ENCODE measurements around the gene HMGN1.

HMGN1 gene

DNA sequence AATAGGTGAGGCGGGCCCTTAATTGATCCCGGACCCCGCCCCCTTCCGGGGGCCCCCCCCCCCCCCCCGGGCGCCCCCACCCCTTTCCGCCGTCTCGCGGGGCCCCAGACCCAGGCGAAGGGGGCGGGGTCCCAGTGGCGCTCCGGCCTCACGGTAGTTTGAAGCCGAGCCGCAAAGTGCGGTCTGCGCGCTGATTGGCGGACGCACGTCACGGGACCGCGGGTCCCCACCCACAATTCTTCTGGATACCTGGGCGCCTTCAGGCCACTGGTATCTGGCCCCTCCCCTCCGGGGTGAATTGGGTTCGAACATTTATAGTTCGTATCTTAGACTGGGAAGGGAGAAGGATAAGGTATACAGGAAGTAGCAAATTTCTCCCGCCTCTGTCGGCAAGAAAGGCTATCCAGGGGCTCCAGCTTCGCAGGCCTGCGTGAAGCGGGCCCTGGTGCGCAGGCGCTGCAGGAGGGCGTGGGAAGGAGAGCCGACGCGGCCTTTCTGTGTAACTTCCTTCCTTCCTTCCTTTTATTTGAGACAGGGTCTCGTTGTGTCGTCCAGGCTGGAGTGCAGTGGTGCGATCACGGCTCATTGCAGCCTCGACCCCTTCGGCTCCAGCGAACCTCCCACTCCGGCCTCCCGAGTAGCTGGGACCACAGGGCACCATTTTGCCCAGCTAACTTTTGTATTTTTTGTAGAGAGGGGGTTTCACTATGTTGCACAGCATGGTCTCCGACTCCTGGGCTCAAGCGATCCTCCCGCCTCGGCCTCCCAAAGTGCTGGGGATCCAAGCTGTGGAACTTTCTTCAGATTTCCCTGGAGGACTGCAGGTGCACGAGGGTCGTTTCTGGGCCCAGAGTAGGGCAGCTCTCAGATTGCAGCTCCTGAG, 564 bp upstream of the HMGN1 start:
- Histone ChIP-seq H3K27me3 (ENCODE audit: control insufficient read depth in 1 of 2, insufficient read depth in 2 of 2, low read length in 2 of 2) (no peaks in the 10 kb centered on the region), H3K9me3 (ENCODE audit: control insufficient read depth in 1 of 2, low read length in 2 of 2) (no peaks in the 10 kb centered on the region), H3K9ac (ENCODE audit: low read depth in 1 of 2, low read length in 2 of 2) (peak overlapping the region; percentile 73 to 88), H3K27ac (ENCODE audit: low read depth, low read length) (peak overlapping the region; percentile 88), H3K36me3 (ENCODE audit: control insufficient read depth in 1 of 2, insufficient read depth in 2 of 2, low read length in 2 of 2) (peaks cover 3 to 16% of the 10 kb centered on the region in 2 donors), H3K4me3 (ENCODE audit: low read depth in 1 of 2, low read length in 2 of 2) (peak overlapping the region; percentile 75 to 83), H3K4me1 (ENCODE audit: control insufficient read depth in 1 of 2, insufficient read depth in 2 of 2, low read length in 2 of 2) (peaks cover 23 to 33% of the 10 kb centered on the region in 2 donors)

- Histone ChIP-seq H3K27ac (ENCODE audit: low read depth, low read length) (peak overlapping the region; percentile 91), H3K4me3 (ENCODE audit: low read depth in 1 of 2, low read length in 2 of 2) (peak overlapping the region; percentile 92 to 94), H3K27me3 (ENCODE audit: control insufficient read depth in 1 of 2, insufficient read depth in 2 of 2, low read length in 2 of 2) (no peaks in the 10 kb centered on the region), H3K9ac (ENCODE audit: low read depth in 1 of 2, low read length in 2 of 2) (peak overlapping the region; percentile 43 to 79), H3K4me1 (ENCODE audit: control insufficient read depth in 1 of 2, insufficient read depth in 2 of 2, low read length in 2 of 2) (peaks cover 23 to 33% of the 10 kb centered on the region in 2 donors), H3K9me3 (ENCODE audit: control insufficient read depth in 1 of 2, low read length in 2 of 2) (no peaks in the 10 kb centered on the region), H3K36me3 (ENCODE audit: control insufficient read depth in 1 of 2, insufficient read depth in 2 of 2, low read length in 2 of 2) (peaks cover 11 to 27% of the 10 kb centered on the region in 2 donors)
Observed at GRCh38 chr21:39348040-39348354, 891 bp downstream of the HMGN1 start.

GRCh38 chr21:39347537-39347936, 1.4 kb downstream of the HMGN1 start:
- Histone ChIP-seq H3K27me3 (ENCODE audit: control insufficient read depth in 1 of 2, insufficient read depth in 2 of 2, low read length in 2 of 2) (no peaks in the 10 kb centered on the region), H3K36me3 (ENCODE audit: control insufficient read depth in 1 of 2, insufficient read depth in 2 of 2, low read length in 2 of 2) (peaks cover 11 to 29% of the 10 kb centered on the region in 2 donors), H3K4me3 (ENCODE audit: low read depth in 1 of 2, low read length in 2 of 2) (peak overlapping the region; percentile 92 to 94), H3K9ac (ENCODE audit: low read depth in 1 of 2, low read length in 2 of 2) (peak overlapping the region; percentile 43 to 79), H3K4me1 (ENCODE audit: control insufficient read depth in 1 of 2, insufficient read depth in 2 of 2, low read length in 2 of 2) (peaks cover 23 to 33% of the 10 kb centered on the region in 2 donors), H3K27ac (ENCODE audit: low read depth, low read length) (no peak overlapping the region), H3K9me3 (ENCODE audit: control insufficient read depth in 1 of 2, low read length in 2 of 2) (no peaks in the 10 kb centered on the region)

GRCh38 chr21:39346671-39347331, 2.1 kb downstream of the HMGN1 start:
- H3K9ac ChIP-seq (ENCODE audit: low read depth in 1 of 2, low read length in 2 of 2), result peak overlapping the region; percentile 29 to 51
- peak overlapping the region; percentile 33 to 92 for H3K4me3 ChIP-seq (ENCODE audit: low read depth in 1 of 2, low read length in 2 of 2)
- no peak overlapping the region for H3K27ac ChIP-seq (ENCODE audit: low read depth, low read length)
- no peaks in the 10 kb centered on the region for H3K27me3 ChIP-seq (ENCODE audit: control insufficient read depth in 1 of 2, insufficient read depth in 2 of 2, low read length in 2 of 2)
- peaks cover 11 to 33% of the 10 kb centered on the region in 2 donors for H3K36me3 ChIP-seq (ENCODE audit: control insufficient read depth in 1 of 2, insufficient read depth in 2 of 2, low read length in 2 of 2)
- peaks cover 23 to 33% of the 10 kb centered on the region in 2 donors for H3K4me1 ChIP-seq (ENCODE audit: control insufficient read depth in 1 of 2, insufficient read depth in 2 of 2, low read length in 2 of 2)
- no peaks in the 10 kb centered on the region for H3K9me3 ChIP-seq (ENCODE audit: control insufficient read depth in 1 of 2, low read length in 2 of 2)

DNA sequence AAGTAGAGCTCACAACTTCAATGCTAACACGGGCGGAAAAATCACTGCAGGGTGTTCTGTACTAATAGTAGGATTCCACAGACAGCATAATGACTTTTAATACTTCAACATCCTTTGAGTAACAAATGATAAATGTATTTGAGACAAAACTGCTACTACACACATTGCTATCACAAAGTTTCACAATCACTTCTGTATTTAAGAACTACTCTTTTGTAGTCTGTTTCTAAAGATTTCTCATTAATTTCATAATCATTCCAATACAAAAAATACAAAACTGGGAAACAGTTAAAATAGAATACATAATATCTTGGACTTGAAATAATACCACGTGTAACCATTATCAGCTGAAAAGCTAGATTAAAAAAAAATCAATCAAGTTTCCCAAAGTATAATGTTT, 2.7 kb downstream of the HMGN1 start:
- Histone ChIP-seq H3K27me3 (ENCODE audit: control insufficient read depth in 1 of 2, insufficient read depth in 2 of 2, low read length in 2 of 2) (no peaks in the 10 kb centered on the region), H3K9me3 (ENCODE audit: control insufficient read depth in 1 of 2, low read length in 2 of 2) (no peaks in the 10 kb centered on the region), H3K4me3 (ENCODE audit: low read depth in 1 of 2, low read length in 2 of 2) (peak overlapping the region; percentile 33 to 92), H3K4me1 (ENCODE audit: control insufficient read depth in 1 of 2, insufficient read depth in 2 of 2, low read length in 2 of 2) (peaks cover 23 to 33% of the 10 kb centered on the region in 2 donors), H3K9ac (ENCODE audit: low read depth in 1 of 2, low read length in 2 of 2) (peak overlapping the region; percentile 29 to 51), H3K36me3 (ENCODE audit: control insufficient read depth in 1 of 2, insufficient read depth in 2 of 2, low read length in 2 of 2) (peaks cover 17 to 39% of the 10 kb centered on the region in 2 donors), H3K27ac (ENCODE audit: low read depth, low read length) (no peak overlapping the region)

GRCh38 chr21:39345440-39345839, 3.4 kb downstream of the HMGN1 start:
- Histone ChIP-seq H3K27ac (ENCODE audit: low read depth, low read length) (no peak overlapping the region), H3K4me3 (ENCODE audit: low read depth in 1 of 2, low read length in 2 of 2) (no peak overlapping the region), H3K4me1 (ENCODE audit: control insufficient read depth in 1 of 2, insufficient read depth in 2 of 2, low read length in 2 of 2) (peaks cover 23 to 31% of the 10 kb centered on the region in 2 donors), H3K9ac (ENCODE audit: low read depth in 1 of 2, low read length in 2 of 2) (peak overlapping the region in 1 of 2 donors; percentile 2), H3K27me3 (ENCODE audit: control insufficient read depth in 1 of 2, insufficient read depth in 2 of 2, low read length in 2 of 2) (no peaks in the 10 kb centered on the region), H3K36me3 (ENCODE audit: control insufficient read depth in 1 of 2, insufficient read depth in 2 of 2, low read length in 2 of 2) (peaks cover 21 to 46% of the 10 kb centered on the region in 2 donors), H3K9me3 (ENCODE audit: control insufficient read depth in 1 of 2, low read length in 2 of 2) (no peaks in the 10 kb centered on the region)

DNA sequence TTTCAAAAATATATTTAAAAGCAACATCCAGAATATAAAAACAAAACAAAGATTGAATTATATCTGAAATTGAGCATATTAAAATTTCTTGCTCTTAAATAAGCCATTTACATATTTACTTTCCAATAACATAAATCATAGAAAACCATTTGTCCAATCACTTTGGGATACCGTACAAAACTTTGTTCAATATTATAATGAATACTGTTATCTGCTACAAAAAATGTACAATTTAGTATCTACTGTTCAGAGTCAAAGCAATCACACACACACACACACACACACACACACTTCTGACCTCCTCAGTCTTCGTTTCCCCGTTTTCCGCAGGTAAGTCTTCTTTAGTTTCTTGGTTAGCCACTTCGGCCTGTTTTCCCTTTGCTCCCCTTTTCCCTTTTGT, 4.0 kb downstream of the HMGN1 start:
- no peak overlapping the region for H3K27ac ChIP-seq (ENCODE audit: low read depth, low read length)
- H3K9ac ChIP-seq (ENCODE audit: low read depth in 1 of 2, low read length in 2 of 2), result no peak overlapping the region
- no peak overlapping the region for H3K4me3 ChIP-seq (ENCODE audit: low read depth in 1 of 2, low read length in 2 of 2)
- no peaks in the 10 kb centered on the region for H3K9me3 ChIP-seq (ENCODE audit: control insufficient read depth in 1 of 2, low read length in 2 of 2)
- H3K36me3 ChIP-seq (ENCODE audit: control insufficient read depth in 1 of 2, insufficient read depth in 2 of 2, low read length in 2 of 2), result peaks cover 21 to 46% of the 10 kb centered on the region in 2 donors
- peaks cover 23 to 25% of the 10 kb centered on the region in 2 donors for H3K4me1 ChIP-seq (ENCODE audit: control insufficient read depth in 1 of 2, insufficient read depth in 2 of 2, low read length in 2 of 2)
- H3K27me3 ChIP-seq (ENCODE audit: control insufficient read depth in 1 of 2, insufficient read depth in 2 of 2, low read length in 2 of 2), result no peaks in the 10 kb centered on the region

- Histone ChIP-seq H3K9me3 (ENCODE audit: control insufficient read depth in 1 of 2, low read length in 2 of 2) (no peaks in the 10 kb centered on the region), H3K27ac (ENCODE audit: low read depth, low read length) (no peak overlapping the region), H3K27me3 (ENCODE audit: control insufficient read depth in 1 of 2, insufficient read depth in 2 of 2, low read length in 2 of 2) (no peaks in the 10 kb centered on the region), H3K4me1 (ENCODE audit: control insufficient read depth in 1 of 2, insufficient read depth in 2 of 2, low read length in 2 of 2) (peaks cover 11 to 12% of the 10 kb centered on the region in 2 donors), H3K36me3 (ENCODE audit: control insufficient read depth in 1 of 2, insufficient read depth in 2 of 2, low read length in 2 of 2) (peaks cover 21 to 43% of the 10 kb centered on the region in 2 donors), H3K9ac (ENCODE audit: low read depth in 1 of 2, low read length in 2 of 2) (no peak overlapping the region), H3K4me3 (ENCODE audit: low read depth in 1 of 2, low read length in 2 of 2) (no peak overlapping the region)
Observed at GRCh38 chr21:39341249-39341923, 7.5 kb downstream of the HMGN1 start.

DNA sequence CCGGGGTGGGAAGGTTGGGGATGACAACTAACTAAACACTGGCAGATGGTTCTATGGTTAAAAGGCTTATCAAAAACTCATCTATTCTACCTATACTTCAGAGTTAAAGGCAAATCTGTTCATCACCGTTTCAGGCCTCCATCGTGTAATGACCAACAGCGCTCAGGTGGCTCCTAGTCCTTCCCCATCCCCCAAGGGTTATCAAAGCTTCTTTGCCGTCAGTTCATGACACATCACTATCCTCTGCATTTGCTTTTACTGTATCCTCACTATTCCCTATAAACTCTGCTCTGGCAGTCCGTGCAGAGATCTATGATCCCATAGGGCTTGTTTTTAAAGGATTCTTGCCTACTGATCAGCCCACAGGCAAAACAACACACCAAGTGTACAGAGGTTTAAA, 8.2 kb downstream of the HMGN1 start:
- Histone ChIP-seq H3K9me3 (ENCODE audit: control insufficient read depth in 1 of 2, low read length in 2 of 2) (no peaks in the 10 kb centered on the region), H3K4me1 (ENCODE audit: control insufficient read depth in 1 of 2, insufficient read depth in 2 of 2, low read length in 2 of 2) (peaks cover 4 to 6% of the 10 kb centered on the region in 2 donors), H3K27me3 (ENCODE audit: control insufficient read depth in 1 of 2, insufficient read depth in 2 of 2, low read length in 2 of 2) (no peaks in the 10 kb centered on the region), H3K27ac (ENCODE audit: low read depth, low read length) (no peak overlapping the region), H3K9ac (ENCODE audit: low read depth in 1 of 2, low read length in 2 of 2) (no peak overlapping the region), H3K36me3 (ENCODE audit: control insufficient read depth in 1 of 2, insufficient read depth in 2 of 2, low read length in 2 of 2) (peaks cover 21 to 38% of the 10 kb centered on the region in 2 donors), H3K4me3 (ENCODE audit: low read depth in 1 of 2, low read length in 2 of 2) (no peak overlapping the region)

- no peak overlapping the region for H3K9ac ChIP-seq (ENCODE audit: low read depth in 1 of 2, low read length in 2 of 2)
- no peaks in the 10 kb centered on the region for H3K9me3 ChIP-seq (ENCODE audit: control insufficient read depth in 1 of 2, low read length in 2 of 2)
- H3K36me3 ChIP-seq (ENCODE audit: control insufficient read depth in 1 of 2, insufficient read depth in 2 of 2, low read length in 2 of 2), result peaks cover 18 to 30% of the 10 kb centered on the region in 2 donors
- H3K27me3 ChIP-seq (ENCODE audit: control insufficient read depth in 1 of 2, insufficient read depth in 2 of 2, low read length in 2 of 2), result no peaks in the 10 kb centered on the region
- no peaks in the 10 kb centered on the region for H3K4me1 ChIP-seq (ENCODE audit: control insufficient read depth in 1 of 2, insufficient read depth in 2 of 2, low read length in 2 of 2)
- H3K27ac ChIP-seq (ENCODE audit: low read depth, low read length), result no peak overlapping the region
- no peak overlapping the region for H3K4me3 ChIP-seq (ENCODE audit: low read depth in 1 of 2, low read length in 2 of 2)
Observed at GRCh38 chr21:39339231-39339630, 9.7 kb downstream of the HMGN1 start.

All from duodenal mucosa (tissue), 2 donors.